ENCODE data around the gene MAPKBP1. TPM values are rescaled to one million over a fixed set of nuclear protein-coding genes. Genes with fewer than 3 reads are reported as not detected.
"Not testable (repeated sequence)": the region's sequence is repeated elsewhere in the genome, so short reads cannot be mapped to it uniquely, and the experiment has no call there.

The MAPKBP1 gene
- polyA plus RNA-seq, 1 experiment, result 8.3 TPM

- Histone ChIP-seq H3K36me3 (ENCODE audit: control insufficient read depth, insufficient read depth, low read length) (peaks cover 18% of the 10 kb centered on the region), H3K27me3 (ENCODE audit: control insufficient read depth, insufficient read depth, low read length) (no peaks in the 10 kb centered on the region), H3K4me3 (ENCODE audit: low read depth, low read length) (peak within 1 kb of the TSS; percentile 70)
- DNase-seq (ENCODE audit: low read depth), result no peak
- no peak for TF ChIP-seq CTCF (IDR thresholded peaks at IDR 0.05; ENCODE audit: insufficient read depth, low read depth, low read length)
- ChIA-PET POLR2A (interaction anchor here (0.6 kb wide), 1 partner anchor 32 kb away, joined by 3 read pairs; no protein-coding TSS in a partner anchor), CTCF (no interaction called here)
Observed at GRCh38 chr15:41827880-41828806, 53.9 kb downstream of the MAPKBP1 start, which contains the start of gene JMJD7. JMJD7 (plus strand) TSS chr15:41828092; CDS start chr15:41828125, 33 bp downstream.

- no peak for DNase-seq (ENCODE audit: low read depth)
- TF ChIP-seq CTCF (IDR thresholded peaks at IDR 0.05; ENCODE audit: insufficient read depth, low read depth, low read length), result no peak
- ChIA-PET POLR2A (interaction anchor here (0.6 kb wide), 1 partner anchor 31 kb away, joined by 3 read pairs; no protein-coding TSS in a partner anchor), CTCF (no interaction called here)
- H3K27me3 ChIP-seq (ENCODE audit: control insufficient read depth, insufficient read depth, low read length), result no peaks in the 10 kb centered on the region
- H3K36me3 ChIP-seq (ENCODE audit: control insufficient read depth, insufficient read depth, low read length), result peaks cover 12% of the 10 kb centered on the region
- H3K4me3 ChIP-seq (ENCODE audit: low read depth, low read length), result peak overlapping the region; percentile 70
Observed at GRCh38 chr15:41828807-41829141, 54.5 kb downstream of the MAPKBP1 start.

- H3K4me3 ChIP-seq (ENCODE audit: low read depth, low read length), result no peak overlapping the region
- TF ChIP-seq CTCF (IDR thresholded peaks at IDR 0.05; ENCODE audit: insufficient read depth, low read depth, low read length), result no peak
- ChIA-PET CTCF (interaction anchor here (1.1 kb wide), 1 partner anchor 227 kb away, joined by 3 read pairs; no protein-coding TSS in a partner anchor), POLR2A (no interaction called here)
- peaks cover 7% of the 10 kb centered on the region for H3K36me3 ChIP-seq (ENCODE audit: control insufficient read depth, insufficient read depth, low read length)
- no peaks in the 10 kb centered on the region for H3K27me3 ChIP-seq (ENCODE audit: control insufficient read depth, insufficient read depth, low read length)
- no peak for DNase-seq (ENCODE audit: low read depth)
Observed at GRCh38 chr15:41829959-41830646, 55.8 kb downstream of the MAPKBP1 start.

- H3K27me3 ChIP-seq (ENCODE audit: control insufficient read depth, insufficient read depth, low read length); CTCF ChIA-PET; H3K4me3 ChIP-seq (ENCODE audit: low read depth, low read length); H3K36me3 ChIP-seq (ENCODE audit: control insufficient read depth, insufficient read depth, low read length); DNase-seq (ENCODE audit: low read depth): not testable (repeated sequence)
- POLR2A ChIA-PET, result interaction anchor here (0.7 kb wide), 1 partner anchor 384 kb away, joined by 3 read pairs; no protein-coding TSS in a partner anchor
Observed at GRCh38 chr15:41831291-41831690, 57.0 kb downstream of the MAPKBP1 start.

- POLR2A ChIA-PET, result no interaction called here
- CTCF ChIA-PET, result interaction anchor here (0.6 kb wide), 1 partner anchor 365 kb away, joined by 3 read pairs; no protein-coding TSS in a partner anchor
Observed at GRCh38 chr15:41832208-41832607, 57.9 kb downstream of the MAPKBP1 start.

More at GRCh38 chr15:41832208-41832607, 57.9 kb downstream of the MAPKBP1 start:
- Histone ChIP-seq H3K36me3 (ENCODE audit: control insufficient read depth, insufficient read depth, low read length) (peaks cover 4% of the 10 kb centered on the region), H3K4me3 (ENCODE audit: low read depth, low read length) (no peak overlapping the region), H3K27me3 (ENCODE audit: control insufficient read depth, insufficient read depth, low read length) (no peaks in the 10 kb centered on the region)
- DNase-seq (ENCODE audit: low read depth), result no peak
- no peak for TF ChIP-seq CTCF (IDR thresholded peaks at IDR 0.05; ENCODE audit: insufficient read depth, low read depth, low read length)

Data from BJ (cell line).